NCI-H345 (cell line): ENCODE measurements around the gene ORAI2.
"Not testable (repeated sequence)": the region's sequence is repeated elsewhere in the genome, so short reads cannot be mapped to it uniquely, and the experiment has no call there.

Experiments
- DNase-seq: peaks from one replicate; lab custom pipeline; 2025; lab: John Stamatoyannopoulos, UW

ORAI2 gene

GRCh38 chr7:102503141-102503540 lies 69.8 kb downstream of the ORAI2 start:
- not testable (repeated sequence) for DNase-seq

- DNase-seq: not testable (repeated sequence)
These were observed 72.2 kb downstream of the ORAI2 start for GRCh38 chr7:102505298-102506185.
